H1 (cell line): Measurements from ENCODE around the gene PTCH2. TPM values are rescaled to one million over a fixed set of nuclear protein-coding genes. Genes with fewer than 3 reads are reported as not detected.

Experiments
- CBX8 ChIP-seq: fragments of 300-800, 300-1000 bp; sonication (generic); IDR thresholded peaks from 2 replicates; pipeline ENCODE4 v1.7.1; 2016; ENCODE audit warnings: low read depth, low read length, borderline replicate concordance
- CEBPB ChIP-seq: IDR thresholded peaks from 2 replicates; pipeline ENCODE4 v1.6.1; 2012; ENCODE audit warnings: low read depth, low read length
- EP300 ChIP-seq, 2 experiments: IDR thresholded peaks; 1 replicate in 1 of 2; 2 replicates in 1 of 2; pipeline ENCODE4 v1.6.1; 2011 to 2012; ENCODE audit warnings: low read depth in 2 of 2, low read length in 2 of 2, mild to moderate bottlenecking in 2 of 2, borderline replicate concordance in 1 of 2, inconsistent platforms in 1 of 2, moderate library complexity in 1 of 2
- KDM5A ChIP-seq: fragments of 200-600 bp; IDR thresholded peaks from 2 replicates; pipeline ENCODE4 v1.7.1; 2012; ENCODE audit warnings: mild to moderate bottlenecking, low read length, inconsistent platforms, mixed read lengths
- NANOG ChIP-seq: IDR thresholded peaks from 2 replicates; pipeline ENCODE4 v1.6.1; 2011; ENCODE audit warnings: low read length, low read depth, mild to moderate bottlenecking, inconsistent platforms; ENCODE audit not compliant: insufficient read depth, poor library complexity, severe bottlenecking
- POLR2A ChIP-seq, 2 experiments: IDR thresholded peaks; 1 replicate in 1 of 2; 2 replicates in 1 of 2; pipeline ENCODE4 v1.6.1; 2011; ENCODE audit warnings: low read depth in 2 of 2, low read length in 2 of 2, mild to moderate bottlenecking in 2 of 2; ENCODE audit errors: control extremely low read depth in 1 of 2
- POLR2AphosphoS5 ChIP-seq: IDR thresholded peaks from 2 replicates; pipeline ENCODE4 v1.6.1; 2011; ENCODE audit warnings: low read depth, low read length
- RBBP5 ChIP-seq: IDR thresholded peaks from 2 replicates; pipeline ENCODE4 v1.7.1; 2012; ENCODE audit warnings: low read depth, mild to moderate bottlenecking, inconsistent platforms, low read length, moderate library complexity, borderline replicate concordance
- SP2 ChIP-seq: IDR thresholded peaks from 2 replicates; pipeline ENCODE4 v1.6.1; 2012; ENCODE audit warnings: mild to moderate bottlenecking, low read length, inconsistent platforms
- USF2 ChIP-seq: IDR thresholded peaks from 2 replicates; pipeline ENCODE4 v1.6.1; 2011; ENCODE audit warnings: low read length, improper control_type of control experiment
- polyA plus RNA-seq, 7 experiments: library from polyadenylated mRNA; depleted of rRNA in 3 of 7; stranded (reverse) in 5 of 7; unstranded in 2 of 7; fragments of >200 nt in 5 of 7; fragments of 200-250 nt in 2 of 7; gene quantifications; 1 replicate in 5 of 7; 2 replicates in 1 of 7; 4 replicates in 1 of 7; pipeline versions ENCODE4 v1.2.1 to v1.2.3, GENCODE V29; 2011 to 2013; ENCODE audit warnings: missing spikeins in 2 of 7, mixed read lengths in 2 of 7
- total RNA-seq: library from RNA; stranded (reverse); fragmentation: NEBNext Ultra II Directional; extraction: Animal tissue kit (Norgen Biotek cat#: 25700); gene quantifications from 2 replicates; pipeline ENCODE4 v1.2.1, GENCODE V29; 2021

Gene PTCH2
- total and polyA plus RNA-seq, 2 of the 8 experiments (the other 6 are each of a cell fraction or from before 2014, with no cell fraction given) = 0.35 to 1.2 TPM

DNA sequence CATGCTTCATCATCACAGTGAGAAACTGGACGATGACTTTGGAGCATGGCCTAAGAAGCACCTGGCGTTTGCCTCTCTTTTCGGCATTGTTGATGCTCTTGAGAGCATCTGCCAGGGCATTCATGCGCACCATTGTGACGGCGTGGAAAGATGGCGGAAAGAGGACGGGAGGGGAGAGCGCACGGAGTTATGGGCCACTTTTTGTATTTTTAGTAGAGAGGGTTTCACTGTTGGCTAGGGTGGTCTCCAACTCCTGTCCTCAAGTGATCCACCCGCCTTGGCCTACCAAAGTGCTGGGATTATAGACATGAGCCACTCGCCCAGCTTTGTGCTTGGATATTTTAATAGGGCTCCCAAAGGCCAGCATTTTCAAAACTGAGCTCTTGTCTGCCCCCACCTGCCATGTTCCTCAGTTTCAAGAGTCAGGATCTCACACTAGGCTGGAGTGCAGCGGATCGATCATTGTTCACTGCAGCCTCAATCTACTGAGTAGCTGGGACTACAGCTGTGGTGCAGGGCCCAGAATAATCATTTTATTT is 62.4 kb downstream of the PTCH2 start (continued):
- TF ChIP-seq POLR2AphosphoS5 (peak; percentile 81), KDM5A (no peak), NANOG (no peak), POLR2A (IDR thresholded peaks at IDR 0.05; ENCODE audit: control extremely low read depth in 1 of 2, low read depth in 2 of 2, low read length in 2 of 2) (peak in 1 of 2 experiments; percentile 65; a peak in 2 of 3 replicates), CEBPB (no peak), USF2 (no peak), EP300 (IDR thresholded peaks at IDR 0.05; ENCODE audit: borderline replicate concordance in 1 of 2, low read depth in 2 of 2, low read length in 2 of 2) (no peak), RBBP5 (no peak), SP2 (no peak), CBX8 (no peak)
